GM21447 (cell line): ENCODE measurements around the gene ERCC8.
A peak's percentile ranks its signal among the peaks of the same experiment; 100 is the strongest.
"Not testable (repeated sequence)": the region's sequence is repeated elsewhere in the genome, so short reads cannot be mapped to it uniquely, and the experiment has no call there.

Experiments used
- ATAC-seq: cut with Tn5 transposase; IDR thresholded peaks from one replicate; pipeline ENCODE4 v1.9.1; 2021; ENCODE audit not compliant: unreplicated experiment

The ERCC8 gene, protein sequence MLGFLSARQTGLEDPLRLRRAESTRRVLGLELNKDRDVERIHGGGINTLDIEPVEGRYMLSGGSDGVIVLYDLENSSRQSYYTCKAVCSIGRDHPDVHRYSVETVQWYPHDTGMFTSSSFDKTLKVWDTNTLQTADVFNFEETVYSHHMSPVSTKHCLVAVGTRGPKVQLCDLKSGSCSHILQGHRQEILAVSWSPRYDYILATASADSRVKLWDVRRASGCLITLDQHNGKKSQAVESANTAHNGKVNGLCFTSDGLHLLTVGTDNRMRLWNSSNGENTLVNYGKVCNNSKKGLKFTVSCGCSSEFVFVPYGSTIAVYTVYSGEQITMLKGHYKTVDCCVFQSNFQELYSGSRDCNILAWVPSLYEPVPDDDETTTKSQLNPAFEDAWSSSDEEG

DNA sequence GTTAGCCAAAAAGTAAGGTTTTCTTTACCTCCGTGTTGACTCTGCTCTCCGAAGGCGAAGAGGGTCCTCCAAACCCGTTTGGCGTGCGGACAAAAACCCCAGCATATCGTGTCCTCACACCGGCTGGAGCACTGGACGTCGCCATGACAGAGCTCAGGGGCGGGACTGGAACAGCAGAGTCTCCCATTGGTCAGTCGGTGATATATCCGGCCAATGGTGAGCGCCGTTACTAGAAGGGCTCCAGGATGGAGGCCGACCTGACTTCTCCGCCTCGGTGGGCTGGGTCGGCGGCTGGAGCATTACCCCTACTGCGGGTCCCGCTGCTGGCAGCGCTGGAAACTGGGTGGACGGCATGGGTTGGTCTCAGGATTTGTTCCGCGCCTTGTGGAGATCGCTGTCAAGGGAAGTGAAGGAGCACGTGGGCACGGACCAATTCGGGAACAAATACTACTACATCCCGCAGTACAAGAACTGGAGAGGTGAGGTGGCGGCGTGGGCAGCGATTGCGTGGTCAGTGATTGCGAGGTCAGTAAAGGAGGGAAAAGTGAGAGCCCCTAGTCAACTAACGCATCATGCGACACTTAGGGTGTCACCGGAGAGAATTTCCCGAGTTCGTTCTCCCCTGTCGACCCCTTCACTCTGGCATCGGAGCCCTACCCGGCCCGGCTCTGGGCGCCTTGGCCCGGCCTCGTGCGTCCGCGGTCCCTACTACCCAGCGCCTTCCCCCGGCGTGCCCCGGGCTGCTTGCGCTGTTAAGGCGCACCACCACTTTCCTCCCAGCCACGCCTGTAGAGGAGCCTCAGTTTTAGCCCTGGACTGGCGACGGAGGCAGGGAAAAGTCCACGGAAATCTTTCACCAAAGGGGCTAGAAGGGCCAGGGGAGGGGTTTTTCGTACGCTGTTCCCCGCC, at the start of gene ERCC8, which contains the start of gene NDUFAF2:
ERCC8 (minus strand) TSS at position 167 of the 909 bp plus-strand sequence; CDS start at position 105, 62 bp downstream.
NDUFAF2 (plus strand) TSS at position 302 of the 909 bp plus-strand sequence; CDS start at position 353, 51 bp downstream.
- peak; percentile 100 for ATAC-seq

DNA sequence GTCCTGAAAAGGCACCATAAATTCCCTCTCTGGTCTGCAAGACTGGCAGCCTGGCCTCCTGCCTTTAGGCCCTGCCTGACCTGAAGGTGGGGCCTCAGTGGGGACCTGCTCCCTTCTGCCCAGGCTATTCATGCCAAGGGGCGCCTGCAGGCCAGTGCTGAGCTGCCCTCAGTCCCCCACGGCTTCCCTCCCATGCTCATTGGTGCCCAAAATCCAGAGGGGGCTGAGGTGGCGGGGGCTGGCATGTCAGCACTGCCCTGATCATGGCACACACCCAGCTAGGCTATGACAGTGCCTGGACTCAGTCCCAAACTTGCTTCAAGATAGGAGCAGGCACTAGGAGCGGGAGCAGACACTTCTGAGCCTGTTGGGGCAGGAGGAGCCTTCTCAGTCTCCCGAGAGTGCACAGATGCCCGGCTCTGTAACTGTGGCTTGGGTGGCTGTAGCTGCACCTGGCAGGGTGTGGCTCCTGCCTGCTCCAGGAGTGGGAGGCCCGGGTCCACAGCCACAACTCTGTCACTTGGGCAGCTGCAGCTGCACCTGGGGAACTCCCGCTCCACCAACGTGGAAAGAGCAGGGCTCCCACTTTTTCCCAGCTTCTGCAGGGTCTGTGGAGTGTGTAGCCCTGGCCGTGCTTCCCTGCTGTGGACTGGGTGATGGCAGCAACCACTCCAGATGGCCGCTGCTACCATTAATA, 49.2 kb upstream of the ERCC8 start:
- no peak for ATAC-seq

DNA sequence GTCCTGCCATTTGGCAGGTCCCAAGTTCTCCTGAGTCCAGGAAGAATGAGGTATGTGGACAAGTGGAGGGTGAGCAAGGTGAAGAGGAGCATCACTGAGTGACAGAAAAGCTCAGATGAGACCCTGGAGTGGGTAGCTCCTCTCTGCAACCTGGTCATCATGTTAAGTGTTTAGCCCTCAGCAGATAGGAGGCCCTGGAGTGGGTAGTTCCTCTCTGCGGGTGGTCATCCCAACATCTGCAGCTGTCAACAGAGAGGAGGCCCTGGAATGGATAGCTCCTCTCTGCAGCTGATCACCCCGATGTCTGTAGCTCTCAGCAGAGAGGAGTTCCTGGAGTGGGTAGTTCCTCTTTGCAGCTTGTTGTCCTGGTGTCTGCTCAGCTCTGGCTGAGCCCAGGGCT, 48.6 kb upstream of the ERCC8 start:
- ATAC-seq, result no peak

DNA sequence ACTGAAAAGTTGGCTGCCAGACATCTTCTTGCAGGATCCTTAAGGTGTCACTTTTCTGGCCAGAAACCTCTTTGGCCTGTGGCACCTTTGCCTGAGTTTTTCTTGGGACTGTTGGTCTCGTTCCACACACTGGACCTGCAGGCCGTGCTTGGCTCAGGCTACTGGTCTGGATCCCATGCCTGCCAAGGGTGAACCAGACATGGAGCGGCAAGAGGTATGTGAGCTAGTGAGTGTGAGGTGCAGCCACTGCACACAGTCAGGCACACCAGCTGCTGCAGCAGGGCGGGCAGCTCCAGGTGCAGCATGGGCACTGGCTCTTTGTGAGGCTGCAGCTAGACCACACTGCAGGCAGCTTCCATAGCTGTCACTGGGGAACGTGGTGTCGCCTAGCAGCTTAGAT, 48.0 kb upstream of the ERCC8 start:
- ATAC-seq, result no peak

DNA sequence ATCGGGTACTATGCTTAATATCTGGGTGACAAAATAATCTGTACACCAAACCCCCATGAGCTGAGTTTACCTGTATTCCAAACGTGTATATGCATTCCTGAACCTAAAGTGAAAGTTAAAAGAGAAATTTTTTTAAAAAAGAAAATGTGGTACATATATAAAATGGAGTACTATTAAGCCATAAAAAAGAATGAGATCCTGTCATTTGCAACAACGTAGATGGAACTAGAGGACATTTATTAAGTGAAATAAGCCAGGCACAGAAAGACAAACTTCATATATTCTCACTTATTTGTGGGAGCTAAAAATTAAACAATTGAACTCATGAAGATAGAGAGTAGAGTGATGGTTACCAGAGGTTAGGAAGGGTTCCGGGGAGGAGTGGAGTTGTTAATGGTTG, 44.9 kb upstream of the ERCC8 start:
- ATAC-seq, result no peak

DNA sequence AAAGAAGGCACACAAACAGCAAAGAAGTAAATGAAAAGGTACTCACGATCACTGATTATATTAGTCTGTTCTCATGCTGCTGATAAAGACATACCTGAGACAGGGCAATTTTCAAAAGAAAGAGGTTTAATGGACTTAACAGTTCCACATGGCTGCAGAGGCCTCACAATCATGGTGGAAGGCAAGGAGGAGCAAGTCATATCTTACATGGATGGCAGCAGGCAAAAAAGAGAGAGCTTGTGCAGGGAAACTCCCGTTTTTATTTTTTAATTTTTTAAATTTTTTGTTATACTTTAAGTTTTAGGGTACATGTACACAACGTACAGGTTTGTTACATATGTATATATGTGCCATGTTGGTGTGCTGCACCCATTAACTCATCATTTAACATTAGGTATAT, 37.3 kb upstream of the ERCC8 start:
- ATAC-seq, result not testable (repeated sequence)

DNA sequence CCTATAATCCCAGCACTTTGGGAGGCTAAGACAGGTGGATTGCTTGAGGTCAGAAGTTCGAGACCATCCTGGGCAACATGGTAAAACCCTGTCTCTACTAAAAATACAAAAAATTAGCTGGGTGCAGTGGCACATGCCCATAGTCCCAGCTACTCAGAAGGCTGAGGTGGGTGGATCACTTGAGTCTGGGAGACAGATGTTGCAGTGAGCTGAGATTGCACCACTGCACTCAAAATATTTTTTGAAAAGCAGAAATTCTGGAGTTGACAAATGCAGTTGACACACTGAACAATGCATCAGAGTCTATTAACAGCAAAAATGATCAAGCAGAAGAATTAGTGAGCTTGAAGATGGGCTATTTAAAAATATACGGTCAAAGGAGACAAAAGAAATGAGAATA, 35.6 kb upstream of the ERCC8 start:
- no peak for ATAC-seq

DNA sequence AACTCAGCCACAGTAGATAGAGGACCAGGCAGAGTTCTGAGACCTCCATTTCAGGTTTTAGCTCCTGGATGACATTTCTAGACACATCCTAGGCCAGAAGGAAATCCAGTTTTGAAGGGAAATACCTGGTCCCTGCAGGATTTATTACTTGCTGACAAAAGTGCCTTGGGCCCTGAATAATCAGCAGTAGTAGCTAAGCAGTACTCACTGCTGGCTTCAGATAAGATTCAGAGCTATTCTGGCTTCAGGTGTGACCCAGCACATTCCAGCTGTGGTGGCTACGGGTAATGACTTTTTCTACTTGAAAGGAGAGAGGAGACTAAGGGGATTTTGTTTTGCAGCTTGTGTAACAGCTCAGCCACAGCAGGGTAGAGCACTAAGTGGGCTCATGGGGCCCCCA, 34.1 kb upstream of the ERCC8 start:
- ATAC-seq, result no peak

DNA sequence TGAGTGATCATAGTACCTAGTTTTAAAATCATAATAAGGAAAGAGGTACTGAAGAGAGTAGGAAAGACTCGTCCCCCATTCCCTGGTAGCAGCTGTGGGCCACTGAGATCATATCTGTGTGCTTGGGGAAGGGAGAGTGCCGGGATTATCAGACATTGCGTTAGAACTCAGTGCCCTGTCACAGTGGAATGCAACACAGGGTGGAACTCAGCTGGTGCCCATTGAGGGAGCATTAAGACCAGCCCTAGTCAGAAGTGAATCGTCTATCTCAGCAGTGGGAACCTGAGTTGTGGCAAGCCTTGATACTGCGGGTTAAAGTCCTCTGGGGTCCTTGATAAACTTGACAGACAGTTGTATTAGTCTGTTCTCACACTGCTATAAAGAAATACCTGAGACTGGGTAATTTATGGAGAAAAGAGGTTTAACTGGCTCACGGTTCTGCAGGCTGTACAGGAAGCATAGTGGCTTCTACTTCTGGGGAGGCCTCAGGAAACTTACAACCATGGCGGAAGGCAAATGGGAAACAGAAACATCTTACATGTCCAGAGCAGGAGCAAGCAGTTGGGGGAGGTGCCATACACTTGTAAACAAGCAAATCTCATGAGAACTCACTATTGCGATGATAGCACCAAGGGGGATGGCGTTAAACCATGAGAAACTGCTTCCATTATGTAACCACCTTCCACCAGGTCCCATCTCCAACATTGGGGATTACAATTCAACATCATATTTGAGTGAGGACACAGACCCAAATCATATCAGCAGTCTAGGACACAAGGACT, 33.3 kb upstream of the ERCC8 start:
- no peak for ATAC-seq

DNA sequence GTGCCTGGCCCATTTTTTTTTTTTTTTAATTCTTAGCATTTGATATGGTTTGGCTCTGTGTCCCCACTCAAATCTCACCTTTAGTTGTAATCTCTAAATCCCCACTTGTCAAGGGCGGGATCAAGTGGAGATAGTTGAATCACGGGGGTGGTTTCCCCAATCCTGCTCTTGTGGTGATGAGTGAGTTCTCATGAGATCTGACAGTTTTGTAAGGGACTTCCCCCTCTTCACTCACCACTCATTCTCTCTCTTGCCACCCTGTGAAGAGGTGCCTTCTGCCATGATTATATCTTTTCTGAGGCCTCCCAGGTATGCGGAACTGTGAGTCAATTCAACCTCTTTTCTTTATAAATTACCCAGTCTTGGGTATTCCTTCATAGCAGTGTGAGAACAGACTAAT, 27.4 kb upstream of the ERCC8 start:
- no peak for ATAC-seq

DNA sequence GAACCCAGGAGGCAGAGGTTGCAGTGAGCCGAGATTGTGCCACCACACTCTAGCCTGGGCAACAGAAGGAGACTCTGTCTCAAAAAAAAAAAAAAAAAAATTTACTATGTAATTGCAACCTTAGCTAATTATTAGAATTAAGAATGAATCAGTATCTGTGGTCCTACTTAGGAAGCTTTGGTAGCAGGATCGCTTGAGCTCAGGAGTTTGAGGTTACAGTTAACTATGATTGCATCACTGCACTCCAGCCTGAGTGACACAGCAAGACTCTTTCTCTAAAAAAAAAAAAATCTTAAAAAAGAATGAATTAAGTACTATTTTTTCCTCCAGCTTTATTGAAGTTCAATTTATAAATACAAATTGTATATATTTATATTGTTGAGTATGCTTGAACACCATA, 16.8 kb upstream of the ERCC8 start:
- ATAC-seq, result no peak

DNA sequence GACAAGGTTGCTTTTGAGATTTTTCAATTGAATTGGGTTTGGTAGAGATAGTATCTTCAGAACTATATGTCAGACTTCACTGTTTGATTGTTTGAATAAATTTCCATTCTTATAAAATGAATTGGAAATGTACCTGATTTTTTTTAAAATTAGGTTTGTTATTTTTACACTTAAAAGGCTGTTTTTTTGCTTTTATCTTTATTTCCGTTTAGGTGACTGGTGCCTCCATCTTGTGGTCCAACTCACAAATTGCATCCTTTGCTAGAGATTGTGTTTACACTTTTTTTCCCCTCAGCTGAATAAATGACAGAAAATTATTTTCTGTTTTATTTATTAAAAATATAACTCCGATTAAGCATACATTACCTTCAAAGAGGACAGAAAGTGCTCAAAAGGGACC, 15.7 kb upstream of the ERCC8 start:
- ATAC-seq, result no peak

DNA sequence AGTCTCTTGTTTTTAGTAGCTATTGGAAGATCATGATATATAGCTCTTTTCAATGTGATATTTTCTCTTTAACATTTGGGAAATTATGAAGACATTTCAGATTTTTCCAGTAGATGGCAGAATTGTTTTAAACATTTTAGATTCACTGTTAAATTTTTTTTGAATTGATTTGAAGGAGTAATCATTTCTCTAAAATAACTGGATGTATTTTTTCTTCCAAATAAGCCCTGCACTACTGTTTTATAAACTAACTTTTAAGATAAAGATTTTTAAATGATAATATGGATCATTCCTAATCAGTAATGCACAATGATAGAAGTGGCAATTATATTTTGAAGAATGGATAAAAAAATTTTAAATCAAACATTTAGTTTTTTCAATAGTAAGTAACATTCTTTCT, 14.3 kb upstream of the ERCC8 start:
- no peak for ATAC-seq

DNA sequence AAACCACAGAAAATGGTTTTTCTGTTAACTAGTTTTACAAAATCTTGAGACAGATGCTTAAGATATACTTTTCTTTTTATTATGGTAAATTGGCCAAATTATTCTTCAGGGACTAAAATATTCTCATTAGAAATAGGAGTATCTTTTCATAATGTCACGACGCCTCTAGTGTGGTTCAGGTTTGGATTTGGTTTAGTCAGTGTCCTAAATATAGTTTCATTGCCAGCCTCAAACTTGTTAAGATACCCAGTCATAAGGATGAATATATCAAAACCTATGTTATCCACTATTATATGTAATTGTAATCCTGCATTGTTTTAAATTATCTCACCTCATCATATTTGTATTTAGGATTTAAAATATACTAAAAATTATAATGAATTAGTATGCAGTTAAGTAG, 13.8 kb upstream of the ERCC8 start:
- ATAC-seq, result no peak

DNA sequence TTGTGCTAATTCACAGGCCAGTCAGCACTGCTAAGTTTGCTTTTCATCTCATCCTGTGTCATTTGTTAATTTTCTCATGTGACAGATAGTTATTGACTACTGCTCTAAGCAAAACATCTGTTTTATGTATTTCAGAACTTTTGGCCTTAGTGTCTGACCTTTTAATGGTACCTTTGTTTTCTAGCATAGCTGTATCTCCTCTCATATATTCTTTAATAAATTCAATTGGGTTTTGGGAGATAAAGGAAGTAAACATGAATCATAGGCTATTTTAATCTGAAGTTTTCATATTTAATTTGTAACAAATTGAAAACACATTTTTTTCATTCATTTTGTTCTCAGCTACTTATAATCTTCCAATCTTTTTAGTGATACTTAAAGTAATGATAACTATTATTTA, 13.2 kb upstream of the ERCC8 start:
- ATAC-seq, result no peak

DNA sequence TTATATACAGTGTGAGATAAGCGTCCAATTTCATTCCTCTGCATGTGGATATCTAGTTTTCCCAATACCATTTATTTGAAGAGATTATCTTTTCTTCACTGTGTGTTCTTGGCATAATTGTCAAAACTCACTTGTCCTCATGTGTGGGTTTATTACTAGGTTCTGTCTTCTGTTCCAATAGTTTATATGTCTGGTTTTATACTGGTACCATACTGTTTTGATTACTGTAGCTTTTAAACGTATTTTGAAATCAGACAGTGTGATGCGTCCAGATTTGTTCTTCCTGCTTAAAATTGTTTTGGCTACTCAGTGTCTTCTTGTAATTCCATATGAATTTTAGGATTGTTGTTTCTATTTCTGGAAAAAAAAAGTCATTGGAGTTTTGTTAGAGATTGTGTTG, 10.4 kb upstream of the ERCC8 start:
- ATAC-seq, result no peak

DNA sequence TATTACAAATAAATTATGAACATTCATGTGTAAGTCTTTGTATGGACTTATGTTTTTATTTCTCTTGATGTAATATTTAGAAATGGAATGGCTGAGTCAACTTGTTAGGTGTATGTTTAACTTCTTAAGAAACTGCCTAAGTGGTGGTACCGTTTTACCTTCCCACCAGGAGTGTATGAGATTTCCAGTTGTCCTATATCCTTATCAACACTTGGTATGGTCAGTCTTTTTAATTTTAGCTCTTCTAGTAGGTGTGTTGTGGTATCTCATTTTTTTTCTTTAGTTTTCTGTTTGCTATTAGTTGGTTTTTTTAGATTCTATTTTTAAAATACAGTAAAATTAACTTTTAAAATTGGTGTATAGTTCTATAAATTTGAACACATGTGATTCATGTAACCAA, 3.9 kb upstream of the ERCC8 start:
- ATAC-seq, result no peak

DNA sequence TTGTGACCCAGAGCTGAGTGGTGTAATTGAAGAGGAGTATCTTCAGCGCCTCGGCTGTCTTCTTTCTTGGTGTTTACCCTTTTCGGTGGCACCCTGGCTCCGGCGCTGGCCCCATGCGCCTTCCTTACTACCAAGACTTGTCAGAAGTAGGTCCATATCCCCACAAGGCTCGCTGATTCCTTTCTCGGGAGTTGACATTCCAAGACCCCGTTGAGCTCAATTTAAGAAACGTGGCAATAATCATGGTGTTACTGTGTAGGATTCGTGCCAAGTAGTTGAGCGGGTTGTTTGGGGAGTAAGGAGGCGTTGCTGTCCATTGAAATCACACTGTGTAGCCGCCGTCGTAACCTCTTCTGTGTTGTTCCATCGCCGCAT, 930 bp upstream of the ERCC8 start:
- peak; percentile 24 for ATAC-seq

DNA sequence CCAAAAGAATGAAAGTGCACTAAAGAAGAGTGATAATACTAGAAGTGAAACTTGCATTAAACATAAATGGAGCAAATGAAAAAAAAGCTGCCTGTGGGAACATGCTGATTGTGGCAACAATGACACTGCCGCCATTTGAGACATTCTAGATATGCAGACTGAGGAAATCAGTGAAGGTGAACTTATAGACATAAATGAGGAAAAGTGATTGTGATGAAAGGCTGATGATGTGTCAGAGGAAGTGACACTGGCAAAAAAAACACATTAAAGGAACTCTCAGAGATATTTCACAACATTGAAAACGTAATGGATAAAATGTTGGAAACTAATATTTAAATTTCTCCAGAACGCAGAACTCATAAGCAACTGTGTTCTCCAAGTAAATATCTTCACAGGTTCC, 1.2 kb downstream of the ERCC8 start:
- no peak for ATAC-seq

DNA sequence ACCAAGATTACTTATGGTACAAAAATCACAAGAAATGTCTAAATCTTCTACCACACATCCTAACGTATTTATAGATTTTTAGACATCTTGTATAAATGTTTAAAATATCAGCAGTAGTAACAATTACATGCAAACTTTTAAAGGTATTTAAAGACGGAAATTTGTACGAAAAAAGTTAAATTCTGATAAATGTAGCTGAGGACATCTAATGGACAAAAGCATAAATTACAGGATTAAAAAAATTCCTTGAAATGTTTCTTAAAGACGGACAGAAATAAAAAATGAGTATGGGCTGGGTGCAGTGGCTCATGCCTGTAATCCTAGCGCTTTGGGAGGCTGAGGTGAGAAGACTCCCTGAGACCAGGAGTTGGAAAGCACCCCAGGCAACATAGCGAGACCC, 15.8 kb downstream of the ERCC8 start:
- no peak for ATAC-seq

DNA sequence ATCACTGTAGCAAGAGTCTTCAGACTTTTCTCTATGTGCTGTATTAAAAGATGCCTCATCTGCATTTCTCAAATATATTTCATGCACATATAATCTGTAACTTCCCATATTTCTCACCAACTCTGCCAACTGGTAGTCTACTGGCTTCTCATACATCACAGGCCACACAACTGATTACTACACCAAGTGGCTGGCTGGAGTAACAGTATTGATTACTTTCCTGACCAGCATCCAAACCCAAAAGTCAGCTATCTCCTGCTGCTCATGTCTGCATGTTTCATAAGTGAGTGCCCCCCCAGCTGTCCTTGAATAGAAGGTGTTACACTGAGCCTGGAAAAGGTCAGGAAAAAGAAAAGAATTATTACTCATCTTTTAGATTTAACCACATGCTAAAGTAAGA, 17.4 kb downstream of the ERCC8 start:
- no peak for ATAC-seq
